Left renal pelvis (tissue), 4 donors: ENCODE results near the gene CD2BP2. TPM values are rescaled to one million over a fixed set of nuclear protein-coding genes. Genes with fewer than 3 reads are reported as not detected.
"Not testable (repeated sequence)": the region's sequence is repeated elsewhere in the genome, so short reads cannot be mapped to it uniquely, and the experiment has no call there.

Source experiments
- DNase-seq, 4 donors: peaks; one replicate each; pipeline ENCODE4 v3.0.0-alpha.2; 2013; ENCODE audit warnings: low read depth in 4 of 4, low spot score in 3 of 4
- polyA plus RNA-seq, 4 donors: library from polyadenylated mRNA; unstranded; fragments of 120-200 nt; gene quantifications; one replicate each; pipeline ENCODE4 v1.2.1, GENCODE V29; 2013; ENCODE audit not compliant: insufficient read length in 4 of 4

Gene CD2BP2
- 10 to 100 TPM; 42.1 to 56.7 (median 55.7) TPM for polyA plus RNA-seq

DNA sequence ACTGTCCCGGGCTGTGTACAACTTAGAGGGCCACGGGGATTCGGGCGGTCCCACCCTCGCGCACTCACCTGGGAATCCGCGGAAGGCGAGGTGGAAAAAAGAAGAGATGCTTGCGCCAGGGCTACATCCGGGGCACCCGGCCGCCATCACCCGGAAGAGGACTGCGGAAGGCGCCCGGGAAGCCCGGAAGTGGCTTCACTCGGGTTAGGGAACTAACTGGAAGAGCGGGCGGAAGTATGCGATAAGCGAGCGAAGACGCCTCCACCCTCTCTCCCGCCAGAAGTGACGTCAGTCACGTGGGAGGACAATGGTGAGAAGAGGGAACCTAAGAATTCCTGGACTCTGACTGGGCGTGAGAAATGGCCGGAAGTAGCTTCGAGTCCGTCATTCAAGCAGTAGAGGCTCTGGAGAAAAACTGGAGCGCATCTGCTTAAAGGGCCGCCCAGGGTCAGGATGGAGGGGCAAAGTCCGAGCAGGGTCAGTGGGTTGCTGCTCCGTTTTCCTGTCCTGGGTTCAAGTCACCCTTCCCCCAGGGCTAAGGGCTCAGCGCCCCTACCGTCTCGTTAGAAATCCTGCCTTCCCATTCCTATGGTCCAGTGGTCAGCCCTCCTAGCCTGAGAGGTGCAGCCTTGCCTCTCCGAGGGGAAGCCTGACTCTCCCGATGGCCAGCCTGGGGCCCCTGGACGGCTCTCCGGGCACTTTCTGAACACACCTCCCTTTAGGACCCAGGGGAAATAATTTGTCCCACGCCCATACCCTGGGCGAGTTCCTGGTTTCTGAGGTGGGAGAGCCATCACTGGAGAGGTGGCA is at the start of gene CD2BP2:
Gene CD2BP2 (minus strand): TSS at position 165 of the 810 bp plus-strand sequence. CDS start 627 bp downstream, outside the sequence.
- DNase-seq: peak; percentile 99 to 100 (median 99)

DNA sequence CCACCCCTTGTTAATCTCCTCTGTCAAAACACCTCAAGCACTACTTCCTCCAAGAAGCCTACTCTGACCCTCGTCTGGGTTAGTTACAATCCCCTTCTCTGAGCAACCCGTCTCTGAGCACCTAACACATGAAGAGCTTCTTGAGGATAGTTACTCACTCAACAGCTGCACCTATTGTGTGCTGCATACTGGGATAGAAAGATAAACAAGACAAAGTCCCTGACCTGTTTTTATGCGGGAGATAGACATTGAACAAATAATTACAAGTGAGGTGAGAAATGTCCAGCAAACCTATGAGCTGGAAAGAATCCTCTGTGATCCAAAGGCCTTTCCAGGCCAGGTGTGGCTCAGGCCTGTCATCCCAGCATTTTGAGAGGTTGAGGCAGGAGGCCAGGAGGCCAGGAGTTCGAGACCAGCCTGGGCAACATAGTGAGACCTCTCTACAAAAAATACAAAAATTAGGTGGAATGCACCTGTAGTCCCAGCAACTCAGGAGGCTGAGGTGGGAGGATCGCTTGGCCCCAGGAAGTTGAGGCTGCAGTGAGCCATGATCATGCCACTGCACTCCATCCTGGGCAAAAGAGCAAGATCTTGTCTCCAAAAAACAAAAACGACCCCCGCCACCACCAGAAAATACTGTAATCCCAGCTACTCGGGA is 46.8 kb upstream of the CD2BP2 start:
- no peak for DNase-seq

DNA sequence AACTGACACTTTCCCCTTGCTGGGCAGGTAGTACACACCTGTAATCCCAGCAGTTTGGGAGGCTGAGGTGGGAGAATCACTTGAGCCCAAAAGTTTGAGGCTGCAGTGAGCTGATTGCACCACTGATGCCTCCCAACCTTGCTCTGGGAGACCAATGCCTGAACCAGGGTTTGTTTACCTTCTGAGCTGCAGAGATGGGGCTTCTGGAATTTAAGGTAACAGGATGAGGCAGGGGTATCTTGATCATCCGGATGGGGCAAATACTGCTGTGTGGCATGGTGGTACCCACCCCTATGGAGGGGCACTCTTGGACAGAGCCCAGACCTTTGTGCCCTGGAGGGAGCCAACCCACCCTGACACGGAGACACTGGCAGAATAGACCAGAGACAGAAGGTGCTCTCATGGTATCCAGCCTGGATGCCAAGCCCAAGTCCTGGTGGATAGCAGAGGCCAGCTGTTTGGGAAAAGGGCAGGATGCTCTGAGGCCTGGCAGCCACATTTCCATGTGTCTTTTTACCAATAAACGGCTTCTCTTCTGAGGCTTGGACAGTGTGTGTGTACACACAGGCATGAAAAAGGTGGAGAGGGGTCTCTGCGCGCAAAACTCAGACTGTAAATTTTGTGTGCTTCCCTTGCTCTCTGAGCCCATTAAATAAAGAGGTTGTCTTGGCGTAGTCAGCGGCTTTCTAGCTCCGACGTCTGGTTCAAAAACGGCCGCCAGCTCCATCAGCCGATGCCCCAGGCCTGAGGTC is 44.5 kb upstream of the CD2BP2 start:
- DNase-seq: no peak

DNA sequence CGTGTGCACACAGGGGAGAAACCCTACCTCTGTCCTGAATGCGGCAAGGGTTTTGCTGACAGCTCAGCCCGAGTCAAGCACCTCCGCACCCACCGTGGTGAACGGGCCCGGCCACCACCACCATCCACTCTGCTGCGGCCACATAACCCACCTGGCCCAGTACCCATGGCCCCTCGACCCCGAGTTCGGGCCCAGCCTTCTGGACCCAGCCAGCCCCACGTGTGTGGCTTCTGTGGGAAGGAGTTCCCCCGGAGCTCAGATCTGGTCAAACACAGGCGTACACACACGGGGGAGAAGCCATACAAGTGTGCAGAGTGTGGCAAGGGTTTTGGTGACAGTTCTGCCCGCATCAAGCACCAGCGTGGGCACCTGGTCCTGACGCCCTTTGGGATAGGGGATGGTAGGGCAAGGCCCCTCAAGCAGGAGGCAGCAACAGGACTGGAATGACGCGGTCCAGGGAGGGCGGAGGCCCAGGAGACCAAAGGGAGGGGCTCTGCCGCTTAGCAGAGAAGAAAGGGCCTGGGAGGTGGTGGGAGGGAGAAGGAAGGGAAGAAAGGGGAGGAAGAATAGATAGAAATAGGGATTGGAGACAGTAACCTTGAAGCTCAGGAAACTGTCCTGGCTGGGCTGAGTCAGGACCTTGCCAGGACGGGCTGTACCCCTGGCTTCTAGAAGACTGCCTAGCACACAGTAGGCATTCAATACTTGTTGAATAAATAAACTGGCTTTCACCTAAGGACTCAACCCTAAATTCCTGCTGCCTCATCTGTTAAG is 43.7 kb upstream of the CD2BP2 start:
- DNase-seq: no peak

DNA sequence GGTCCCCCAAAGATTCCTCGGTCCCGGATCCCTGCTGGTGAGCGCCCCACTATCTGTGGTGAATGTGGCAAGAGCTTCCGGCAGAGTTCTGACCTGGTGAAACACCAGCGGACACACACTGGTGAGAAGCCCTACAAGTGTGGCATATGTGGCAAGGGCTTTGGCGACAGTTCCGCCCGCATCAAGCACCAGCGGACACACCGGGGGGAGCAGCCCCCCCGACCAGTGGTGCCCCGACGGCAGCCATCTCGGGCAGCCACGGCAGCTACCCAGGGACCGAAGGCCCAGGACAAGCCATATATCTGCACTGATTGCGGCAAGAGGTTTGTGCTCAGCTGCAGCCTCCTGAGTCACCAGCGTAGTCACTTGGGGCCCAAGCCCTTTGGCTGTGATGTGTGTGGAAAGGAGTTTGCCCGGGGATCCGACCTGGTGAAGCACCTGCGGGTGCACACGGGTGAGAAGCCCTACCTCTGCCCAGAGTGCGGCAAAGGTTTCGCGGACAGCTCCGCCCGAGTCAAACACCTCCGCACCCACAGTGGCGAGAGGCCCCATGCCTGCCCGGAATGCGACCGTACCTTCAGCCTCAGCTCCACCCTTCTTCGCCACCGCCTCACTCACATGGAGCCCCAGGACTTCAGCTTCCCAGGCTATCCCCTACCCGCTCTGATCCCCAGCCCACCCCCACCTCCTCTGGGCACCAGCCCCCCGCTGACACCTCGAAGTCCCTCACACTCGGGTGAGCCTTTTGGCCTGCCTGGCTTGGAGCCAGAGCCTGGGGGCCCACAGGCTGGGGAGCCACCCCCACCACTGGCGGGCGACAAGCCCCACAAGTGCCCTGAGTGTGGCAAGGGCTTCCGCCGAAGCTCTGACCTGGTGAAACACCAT is 42.9 kb upstream of the CD2BP2 start:
- no peak for DNase-seq

DNA sequence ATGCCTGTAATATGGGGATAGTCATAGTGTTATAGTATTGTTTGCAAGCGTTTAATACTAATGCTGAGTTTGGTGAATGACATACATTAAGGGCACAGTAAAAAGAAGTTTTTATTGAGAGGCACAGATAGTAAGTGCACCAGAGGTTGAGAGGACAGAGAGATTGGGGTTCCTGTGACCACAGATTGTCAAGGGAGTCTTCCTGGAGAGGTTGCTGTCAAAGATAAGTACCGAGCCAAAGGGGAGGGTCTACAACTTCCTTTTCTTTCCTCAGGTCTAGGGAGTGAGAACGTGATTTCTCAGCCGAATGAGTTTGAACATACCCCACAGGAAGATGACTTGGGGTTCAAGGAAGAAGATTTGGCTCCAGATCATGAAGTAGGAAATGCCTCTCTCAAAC is 41.9 kb upstream of the CD2BP2 start:
- DNase-seq: no peak

DNA sequence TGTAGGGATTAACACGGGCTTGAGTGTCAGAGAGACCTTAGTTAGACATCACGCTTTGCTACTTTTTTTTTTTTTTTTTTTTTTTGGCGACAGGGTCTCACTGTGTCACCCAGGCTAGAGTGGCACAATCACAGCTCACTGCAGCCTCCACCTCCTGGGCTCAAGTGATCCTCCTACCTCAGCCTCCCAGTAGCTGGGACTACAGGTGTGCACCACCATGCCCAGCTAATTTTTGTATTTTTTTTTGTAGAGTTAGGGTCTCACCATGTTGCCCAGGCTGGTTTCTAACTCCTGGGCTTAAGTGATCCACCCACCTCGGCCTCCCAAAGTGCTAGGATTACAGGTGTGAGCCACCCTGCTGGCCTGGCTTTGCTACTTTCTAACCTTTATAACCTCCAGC is 41.5 kb upstream of the CD2BP2 start:
- not testable (repeated sequence) for DNase-seq

DNA sequence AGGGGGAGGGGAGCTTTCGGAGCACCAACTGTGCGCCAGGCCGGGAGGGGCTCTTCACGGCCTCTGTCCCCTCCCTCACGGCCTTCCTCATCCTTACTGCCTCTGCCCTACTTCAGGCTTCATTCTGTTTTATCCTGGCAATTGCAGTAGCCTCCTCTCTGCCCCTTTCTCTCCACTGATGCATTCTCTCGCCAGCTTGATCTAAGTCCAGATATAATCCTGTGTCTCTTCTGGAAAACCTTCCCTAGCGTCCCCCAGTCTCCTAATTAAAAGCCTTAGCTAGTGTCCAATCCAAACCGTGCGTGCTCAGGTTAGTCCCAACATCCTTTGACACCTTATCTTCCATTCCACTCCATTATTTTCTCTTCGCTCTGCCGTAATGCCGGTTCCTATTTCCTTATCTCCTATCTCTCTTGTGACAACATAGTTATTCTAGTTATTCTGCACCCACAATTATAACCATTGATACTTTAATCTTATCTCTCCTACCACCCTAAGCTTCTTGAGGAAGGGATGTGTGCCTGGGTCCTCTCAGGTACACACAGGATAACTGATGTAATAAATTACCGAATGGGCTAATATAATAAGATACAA is 41.0 kb upstream of the CD2BP2 start:
- no peak for DNase-seq

DNA sequence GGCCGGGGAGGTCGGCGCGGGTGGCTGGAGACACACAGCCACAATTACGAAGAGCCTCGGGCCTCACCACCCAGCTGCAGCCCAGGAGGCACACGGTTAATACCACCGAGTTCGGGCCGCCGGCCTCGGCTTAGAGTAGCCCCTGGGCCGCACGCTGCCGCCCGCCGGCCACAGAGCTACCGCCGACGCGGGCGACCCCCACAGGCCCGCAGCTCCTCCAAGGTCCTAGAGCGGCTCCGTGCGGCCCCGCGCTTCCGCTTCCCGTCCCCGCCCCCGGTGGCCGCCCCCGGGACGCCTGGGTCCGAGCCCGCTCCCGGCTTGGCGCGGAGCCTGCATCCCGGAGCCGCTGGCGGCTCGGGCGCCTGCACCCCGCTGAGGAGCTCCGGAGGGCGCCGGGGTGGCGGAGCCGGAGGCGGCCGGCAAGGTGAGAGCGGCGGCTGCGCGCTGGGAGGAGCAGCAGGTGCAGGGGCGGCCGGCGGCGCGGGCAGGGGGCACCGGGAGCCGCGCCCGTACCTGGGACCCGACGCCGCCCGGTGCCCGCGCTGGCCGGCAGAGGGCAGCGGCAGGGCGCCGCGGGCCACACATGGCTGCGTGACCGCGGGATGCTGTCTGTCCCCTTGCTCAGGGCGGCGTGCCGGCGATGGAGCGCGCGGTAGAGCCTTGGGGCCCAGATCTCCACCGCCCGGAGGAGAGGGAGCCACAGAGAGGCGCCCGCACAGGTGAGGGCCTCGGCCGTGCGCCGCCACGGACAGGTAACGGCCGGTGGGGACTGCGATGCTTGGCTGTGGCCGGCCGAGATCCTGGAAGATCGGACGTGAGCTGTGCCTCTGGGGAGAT is 40.3 kb upstream of the CD2BP2 start, which contains the start of gene ZNF48:
Gene ZNF48 (plus strand): TSS at position 266 of the 837 bp plus-strand sequence. CDS start 375 bp downstream, at position 641.
- DNase-seq: peak in 3 of 4 donors; percentile 77 to 79 (median 78)

DNA sequence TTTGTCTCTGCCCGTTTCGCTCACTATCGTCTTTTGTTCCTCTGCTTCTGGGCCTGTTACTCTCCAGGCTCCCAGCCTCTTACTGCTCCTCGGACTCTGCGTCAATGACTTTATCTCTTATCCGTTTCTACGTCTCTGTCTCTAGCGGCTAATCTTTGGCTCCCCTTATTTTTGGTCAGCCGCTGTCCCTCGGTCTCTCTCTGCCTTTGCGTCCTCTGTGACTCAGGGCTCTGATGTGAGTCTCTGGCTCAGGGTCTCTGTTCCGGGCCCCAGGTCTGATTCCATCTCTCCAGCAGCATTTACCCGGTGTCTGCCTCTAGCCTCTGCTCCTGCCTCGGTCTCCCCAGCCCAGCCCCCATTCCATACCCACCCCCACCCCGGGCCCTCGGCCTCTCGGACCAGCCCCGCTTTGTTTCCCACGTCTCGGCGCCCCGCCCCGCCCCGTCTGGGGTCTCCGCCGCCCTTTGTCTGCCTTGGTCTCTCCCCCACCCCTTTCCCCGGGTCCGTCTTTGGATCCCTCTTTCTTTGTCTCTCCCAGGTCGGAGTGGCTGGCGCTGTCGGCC is 39.6 kb upstream of the CD2BP2 start:
- no peak for DNase-seq

DNA sequence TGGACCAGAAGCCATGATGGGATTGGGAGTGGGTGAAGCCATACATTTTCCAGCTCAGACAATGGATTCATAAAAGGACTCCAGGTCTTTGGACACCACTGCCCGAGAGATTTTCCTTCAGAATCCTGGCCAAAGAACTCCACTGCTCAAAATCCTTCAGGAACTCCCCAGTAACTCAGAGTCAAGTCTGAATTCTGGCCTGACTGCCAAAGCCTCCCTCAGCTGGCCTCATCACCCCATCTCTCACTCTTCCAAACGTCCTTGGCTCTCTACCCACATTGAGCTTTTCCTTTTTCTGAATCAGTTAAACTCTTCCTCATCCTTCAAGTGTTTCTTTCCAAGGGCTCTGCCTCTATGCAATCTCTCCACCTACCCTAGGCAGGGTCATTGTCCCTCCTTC is 28.4 kb upstream of the CD2BP2 start:
- DNase-seq: no peak

DNA sequence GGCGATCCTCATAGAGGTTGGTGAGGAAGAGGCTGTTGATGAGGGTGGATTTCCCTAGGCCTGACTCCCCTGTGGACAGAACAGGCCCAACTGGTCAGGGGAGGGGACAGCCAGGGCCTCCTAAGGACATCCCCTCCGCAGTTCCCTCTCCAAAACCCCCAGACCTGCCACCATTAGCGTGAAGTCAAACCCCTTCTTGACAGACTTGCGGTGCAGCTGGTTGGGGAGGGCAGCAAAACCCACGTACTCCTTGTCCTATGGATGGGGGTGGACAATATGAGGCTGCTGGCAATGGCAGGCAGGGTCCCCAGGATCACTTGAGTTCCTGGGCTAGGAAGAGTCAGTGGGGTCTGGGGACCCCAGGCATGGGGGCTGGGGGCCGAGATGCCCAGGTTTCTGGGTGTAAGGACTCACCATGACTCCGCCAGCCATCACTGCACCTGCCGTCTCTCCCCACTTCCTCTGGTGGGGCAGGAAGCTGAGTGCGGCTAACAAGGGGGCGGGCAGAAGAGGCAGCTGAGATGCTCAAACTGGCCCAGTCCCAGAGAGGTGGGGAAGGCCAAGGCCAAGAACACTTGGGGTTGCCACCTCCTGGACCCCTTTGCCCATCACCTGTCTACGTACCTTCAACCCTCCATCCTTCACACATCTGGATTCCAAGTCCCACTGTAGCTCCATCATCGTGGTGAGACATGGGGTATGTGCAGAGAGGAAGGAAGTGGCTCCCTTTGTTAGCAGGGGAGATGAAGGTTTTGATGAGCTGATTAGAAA is 27.2 kb upstream of the CD2BP2 start, which contains the start of gene SEPTIN1:
Gene SEPTIN1 (minus strand): TSS at position 451 of the 771 bp plus-strand sequence. CDS start 19 bp downstream, at position 432.
- DNase-seq: no peak

DNA sequence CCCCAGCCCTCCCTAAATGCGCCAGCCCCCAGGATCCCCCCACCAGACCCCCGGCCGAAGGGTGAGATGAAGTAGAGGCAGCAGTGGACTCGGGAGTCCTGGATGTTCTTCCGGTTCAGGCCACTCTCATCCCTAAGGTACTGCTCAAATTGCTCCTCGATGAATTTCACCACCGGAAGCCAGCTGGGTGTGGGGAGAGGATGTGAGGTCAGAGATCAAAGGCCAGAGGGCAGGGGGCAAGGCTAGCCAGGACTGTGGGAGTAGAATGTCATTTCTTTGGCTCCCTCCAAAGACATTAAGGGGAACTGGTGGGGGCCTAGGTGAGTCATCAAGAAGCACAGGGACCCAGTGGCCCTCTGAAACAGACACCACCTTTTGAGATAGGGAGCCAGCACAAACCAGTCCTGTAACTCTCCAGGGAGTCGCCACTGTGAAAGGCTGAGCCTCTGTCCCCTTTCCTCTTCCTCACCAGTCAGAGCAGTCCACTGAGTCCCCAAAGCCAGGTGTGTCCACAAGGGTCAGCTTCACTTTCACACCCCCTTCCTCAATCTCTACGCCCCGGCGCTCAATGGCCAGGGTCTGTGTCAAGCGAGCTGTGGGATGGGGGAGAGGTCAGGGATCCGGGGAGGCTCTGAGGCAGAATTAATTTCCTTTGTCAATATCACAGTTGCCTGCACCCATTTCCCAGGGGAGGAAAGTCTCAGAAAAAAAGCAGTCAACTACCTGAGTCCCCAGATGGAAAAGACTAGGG is 26.4 kb upstream of the CD2BP2 start:
- no peak for DNase-seq

DNA sequence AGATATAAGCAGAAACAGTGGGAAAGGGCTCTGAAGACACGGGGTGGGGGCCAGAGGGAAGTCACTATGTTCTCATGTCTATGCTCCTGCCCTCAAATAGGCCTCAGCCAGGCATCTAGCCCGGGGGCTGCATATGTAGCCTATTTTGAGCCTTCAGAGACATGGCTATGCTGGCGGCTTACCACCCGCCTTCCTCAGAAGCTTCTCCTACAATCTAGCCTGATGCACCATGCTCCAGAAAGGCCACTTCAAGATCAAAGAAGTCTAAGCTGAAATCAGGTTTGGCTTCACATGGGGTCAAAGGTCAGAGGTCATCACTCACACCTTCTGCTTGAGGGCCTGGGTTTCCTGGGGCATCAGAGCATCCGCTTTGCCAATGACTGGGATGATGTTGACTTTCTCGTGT is 25.7 kb upstream of the CD2BP2 start:
- no peak for DNase-seq

DNA sequence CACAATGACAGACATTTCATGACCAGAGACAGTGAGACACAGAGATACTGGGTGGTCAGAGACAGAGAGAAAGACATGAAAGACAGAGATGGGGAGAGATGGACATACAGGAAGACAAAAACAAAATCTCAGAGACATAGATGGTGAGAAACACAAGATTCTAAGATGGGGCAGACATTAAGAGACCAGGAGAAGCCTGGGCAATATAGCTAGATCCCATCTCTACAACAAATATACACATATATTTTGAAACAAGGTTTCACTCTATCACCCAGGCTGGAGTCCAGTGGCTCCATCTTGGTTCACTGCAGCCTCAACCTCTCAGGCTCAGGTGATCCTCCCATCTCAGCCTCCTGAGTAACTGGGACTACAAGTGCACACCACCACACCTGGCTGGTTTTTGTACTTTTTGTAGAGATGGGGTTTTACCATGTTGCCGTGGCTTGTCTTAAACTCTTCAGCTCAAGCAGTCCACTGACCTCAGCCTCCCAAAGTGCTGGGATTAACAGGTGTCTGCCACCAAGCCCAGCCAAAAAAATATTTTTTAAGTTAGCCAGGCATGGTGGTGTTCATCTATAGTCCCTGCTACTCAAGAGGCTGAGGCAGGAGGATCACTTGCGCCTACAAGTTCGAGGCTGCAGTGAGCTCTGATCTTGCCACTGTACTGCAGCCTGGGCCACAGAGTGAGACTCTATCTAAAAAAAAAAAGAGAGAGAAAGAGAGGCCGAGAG is 25.1 kb upstream of the CD2BP2 start:
- no peak for DNase-seq
